K562 (cell line): Measurements from ENCODE around the gene IER3IP1. TPM values are rescaled to one million over a fixed set of nuclear protein-coding genes. Genes with fewer than 3 reads are reported as not detected.

Experiments
- ATAC-seq: fragments of 200-7000 bp; cut with Tn5 transposase; 3 replicates; pipeline ENCODE4 v1.9.1; 2020; ENCODE audit warnings: moderate library complexity
- BruUV-seq: library from RNA; stranded (reverse); fragments of 400-500 nt; replicated peaks from 2 replicates; lab custom pipeline; 2021; lab: Mats Ljungman, UMichigan
- CTCF ChIA-PET: fragments of 300-600 bp; formaldehyde crosslinking; extraction: SDS; loops from one replicate; lab custom pipeline; 2021; ENCODE audit warnings: low intra/inter-chr PET ratio; lab: Yijun Ruan, JAX
- POLR2A ChIA-PET: fragments of 300-600, 350-650 bp; sonication (Branson Sonifier 250); formaldehyde crosslinking; extraction: SDS; loops from one replicate; lab custom pipeline; 2021; ENCODE audit warnings: antibody characterized with exemption, inconsistent platforms; lab: Yijun Ruan, JAX
- DNase-seq, 4 experiments: peaks; one replicate each; pipeline versions ENCODE4 v3.0.0 to v3.0.0-alpha.2; 2011 to 2018; ENCODE audit warnings: low spot score in 3 of 4, mixed read lengths in 3 of 4; ENCODE audit errors: extremely low read depth in 1 of 4
- FAIRE-seq: peaks from 2 replicates; lab custom pipeline; 2011; peaks lifted over from hg19 to GRCh38; lab: Jason Lieb, UNC
- H2AFZ ChIP-seq: 2 replicates; pipeline ENCODE4 v1.6.0; 2011; ENCODE audit warnings: low read depth, low read length, control low read depth, inconsistent platforms
- H3K27ac ChIP-seq: fragments of 200-600 bp; 3 replicates; pipeline ENCODE4 v1.8.0; 2011; ENCODE audit warnings: low read depth, mild to moderate bottlenecking, control low read depth, inconsistent platforms, low read length, moderate library complexity, mixed read lengths; ENCODE audit errors: extremely low read depth
- H3K27me3 ChIP-seq, 2 experiments: fragments of 300-600 bp in 1 of 2; 2 replicates in 1 of 2; 3 replicates in 1 of 2; pipeline versions ENCODE4 v1.6.0 to v1.8.0; 2011; ENCODE audit warnings: inconsistent platforms in 2 of 2, low read length in 2 of 2, mild to moderate bottlenecking in 1 of 2, mixed read lengths in 1 of 2, moderate library complexity in 1 of 2; ENCODE audit not compliant: control insufficient read depth in 2 of 2, insufficient read depth in 2 of 2
- H3K36me3 ChIP-seq: fragments of 300-600 bp; 3 replicates; pipeline ENCODE4 v1.8.0; 2011; ENCODE audit warnings: mild to moderate bottlenecking, low read length, inconsistent platforms; ENCODE audit not compliant: control insufficient read depth, insufficient read depth
- H3K4me1 ChIP-seq, 2 experiments: fragments of 200-600 bp in 1 of 2; replicated peaks in 1 of 2; 2 replicates in 1 of 2; 3 replicates in 1 of 2; pipeline versions ENCODE4 v1.5.1 to v1.8.0; 2011; ENCODE audit warnings: inconsistent platforms in 2 of 2, low read length in 2 of 2, mild to moderate bottlenecking in 1 of 2, mixed read lengths in 1 of 2, moderate library complexity in 1 of 2; ENCODE audit not compliant: control insufficient read depth in 2 of 2, insufficient read depth in 2 of 2
- H3K4me2 ChIP-seq: 2 replicates; pipeline ENCODE4 v1.6.1; 2011; ENCODE audit warnings: low read length, control low read depth, inconsistent platforms, mixed read lengths; ENCODE audit not compliant: insufficient read depth
- H3K4me3 ChIP-seq: fragments of 200-600 bp; sonication (generic), shearing (Covaris generic); 2 replicates; pipeline ENCODE4 v1.5.1; 2016; ENCODE audit warnings: control low read depth, inconsistent platforms
- H3K79me2 ChIP-seq: fragments of 200-600 bp; 3 replicates; pipeline ENCODE4 v1.8.0; 2011; ENCODE audit warnings: low read length, inconsistent platforms; ENCODE audit not compliant: control insufficient read depth, insufficient read depth
- H3K9ac ChIP-seq, 2 experiments: 2 replicates each; pipeline versions ENCODE4 v1.6.0 to v1.6.1; 2011; ENCODE audit warnings: low read depth in 2 of 2, low read length in 2 of 2, control low read depth in 1 of 2, inconsistent platforms in 1 of 2, mild to moderate bottlenecking in 1 of 2, mixed read lengths in 1 of 2; ENCODE audit not compliant: insufficient read depth in 1 of 2
- H3K9me1 ChIP-seq: one replicate; pipeline ENCODE4 v1.6.0; 2011; ENCODE audit warnings: inconsistent platforms, mild to moderate bottlenecking, low read length, moderate library complexity; ENCODE audit not compliant: control insufficient read depth, insufficient read depth
- H3K9me3 ChIP-seq: replicated peaks from 2 replicates; pipeline ENCODE4 v1.5.1; 2011; ENCODE audit warnings: low read depth, low read length, inconsistent platforms; ENCODE audit not compliant: control insufficient read depth, insufficient read depth
- H4K20me1 ChIP-seq: replicated peaks from 2 replicates; pipeline ENCODE4 v1.6.1; 2011; ENCODE audit warnings: low read length, inconsistent platforms, mixed read lengths; ENCODE audit not compliant: control insufficient read depth, insufficient read depth
- ELF1 ChIP-seq: fragments of 200-800 bp; sonication (Bioruptor generic); IDR thresholded peaks from 2 replicates; pipeline ENCODE4 v1.6.1; 2016; ENCODE audit warnings: missing genetic modification characterization, missing compliant biosample characterization
- FOXA3 ChIP-seq, 2 experiments: fragments of 450-650 bp in 1 of 2; sonication (generic) in 1 of 2; formaldehyde crosslinking; IDR thresholded peaks in 1 of 2; conservative IDR thresholded peaks in 1 of 2; 2 replicates each; pipeline versions ENCODE4 v1.4.0 to v1.8.0; 2020 to 2022; ENCODE audit warnings: mild to moderate bottlenecking in 2 of 2, missing genetic modification reagents in 1 of 2
- LCOR ChIP-seq: sonication (generic); formaldehyde crosslinking; IDR thresholded peaks from 2 replicates; pipeline ENCODE4 v1.8.0; 2022; ENCODE audit warnings: mild to moderate bottlenecking, missing genetic modification reagents
- NFIC ChIP-seq: fragments of 450-650 bp; IDR thresholded peaks from 2 replicates; pipeline ENCODE4 v1.6.1; 2017; ENCODE audit warnings: mild to moderate bottlenecking, inconsistent platforms
- POLR3G ChIP-seq: IDR thresholded peaks from 2 replicates; pipeline ENCODE4 v1.6.1; 2011; ENCODE audit not compliant: insufficient read length, insufficient replicate concordance; ENCODE audit errors: extremely low read depth
- RBM22 ChIP-seq: fragments of 200-400 bp; formaldehyde crosslinking; IDR thresholded peaks from 2 replicates; pipeline ENCODE4 v1.6.1; 2018; ENCODE audit warnings: low read length, low read depth; ENCODE audit not compliant: poor library complexity, severe bottlenecking
- ZBTB17 ChIP-seq: fragments of 450-650 bp; formaldehyde crosslinking; IDR thresholded peaks from 2 replicates; pipeline ENCODE4 v1.4.0; 2020; ENCODE audit warnings: mild to moderate bottlenecking
- WGBS: fragments of 100-300 bp; shearing (Covaris generic); methylation state at CpG from one replicate; pipeline ENCODE4 v1.1.6; 2016; ENCODE audit warnings: low coverage, mixed read lengths; ENCODE audit not compliant: insufficient coverage; ENCODE audit errors: missing lambda C conversion rate; 5-methylcytosine and 5-hydroxymethylcytosine counted together
- in situ Hi-C: fragments of 300-500 bp; cut with MboI; formaldehyde crosslinking; loops from 4 replicates; pipeline ENCODE4 v1.15.0; 2018; ENCODE audit warnings: inconsistent platforms, mixed read lengths
- intact Hi-C: fragments of 100-400 bp; cut with micrococcal nuclease; formaldehyde crosslinking; loops from 2 replicates; pipeline ENCODE4 v1.14.2; 2022
- polyA plus RNA-seq, 8 experiments: library from polyadenylated mRNA; depleted of rRNA in 4 of 8; stranded (reverse) in 5 of 8; unstranded in 3 of 8; fragments of >200 nt; fragmentation: Nextera tagmentation in 2 of 8; fragmentation: Illumina TruSeq in 1 of 8; extraction: Ambion mirVana in 2 of 8; extraction: Trizol in 1 of 8; gene quantifications; 2 replicates each; pipeline versions ENCODE4 v1.2.1 to v1.2.3, GENCODE V29; 2011 to 2014; ENCODE audit warnings: inconsistent platforms in 1 of 8, missing spikeins in 1 of 8
- total RNA-seq, 7 experiments: library from RNA; depleted of rRNA in 6 of 7; stranded (reverse); fragments of >200 nt in 6 of 7; fragmentation: Illumina TruSeq in 2 of 7; extraction: Trizol in 2 of 7; gene quantifications; 2 replicates each; pipeline versions ENCODE4 v1.2.1 to v1.2.3, GENCODE V29; 2011 to 2021; ENCODE audit warnings: low replicate concordance in 1 of 7

IER3IP1 gene
- total and polyA plus RNA-seq, 9 of the 15 experiments (the other 6 are each of a cell fraction or from before 2014, with no cell fraction given), result 9.0 to 38.2 (median 19.9) TPM

- peak overlapping the region; percentile 83 for H3K27ac ChIP-seq
- H3K9me3 ChIP-seq, result no peaks in the 10 kb centered on the region
- ATAC-seq, result peak; percentile 29
- in situ Hi-C loops (no loop called here), intact Hi-C loops (no loop called here)
- peak overlapping the region; percentile 88 for H3K4me2 ChIP-seq
- H3K4me3 ChIP-seq, result peak overlapping the region; percentile 70
- FAIRE-seq, result no peak
- H3K27me3 ChIP-seq, result no peaks in the 10 kb centered on the region
- CTCF ChIA-PET, result no interaction called here
- H3K36me3 ChIP-seq, result peaks cover 21% of the 10 kb centered on the region; the same call in 2 of the 3 replicates
- POLR2A ChIA-PET, result interaction anchor here (0.7 to 1.6 kb wide), 5 partner anchors 15 to 344 kb away, joined by 3 to 5 read pairs (median 3); no protein-coding TSS in a partner anchor
- H3K4me1 ChIP-seq, result peaks cover 11 to 12% of the 10 kb centered on the region in 2 experiments; a peak in 3 of 5 replicates
- BruUV-seq, result TSS peak; percentile 84
- H4K20me1 ChIP-seq, result no peaks in the 10 kb centered on the region
- H3K79me2 ChIP-seq, result peaks cover 42% of the 10 kb centered on the region
- 3% methylated on average over 8 of the region's 13 CpGs for WGBS
- no peaks in the 10 kb centered on the region for H3K9me1 ChIP-seq
- H2AFZ ChIP-seq, result peak overlapping the region; percentile 93
- peak in 1 of 4 experiments; percentile 13 for DNase-seq
- H3K9ac ChIP-seq, result peak overlapping the region; percentile 73 to 92
- 0 out of 4 replicates have a peak, but pooled peaks of 1 of the 2 experiments have one; percentile 15 for TF ChIP-seq FOXA3 (CRISPR knock-in tag; conservative IDR thresholded peaks at IDR 0.05 in 1 of 2, IDR thresholded peaks at IDR 0.05 in 1 of 2)
- no peak for TF ChIP-seq NFIC
- 0 out of 2 replicates have a peak, but pooled peaks have one; percentile 39 for TF ChIP-seq ELF1 (tag)
- TF ChIP-seq ZBTB17 (CRISPR knock-in tag), result no peak
- TF ChIP-seq LCOR (CRISPR knock-in tag), result 0 out of 2 replicates have a peak, but pooled peaks have one; percentile 3
- no peak for TF ChIP-seq POLR3G
- no peak for TF ChIP-seq RBM22
Measured at GRCh38 chr18:47150824-47151366, 25.3 kb downstream of the IER3IP1 start.
